ENCODE data around the gene VCP.

VCP gene

GRCh38 chr9:35072461-35073278 lies at the start of gene VCP:
Gene VCP (minus strand): TSS chr9:35072625. CDS start chr9:35072353, 272 bp downstream.
- in situ Hi-C loops (cut with HindIII; ENCODE audit: low pct_ligation_motif_present, low sequenced_read_pairs) = no loop called here

GRCh38 chr9:35116898-35117551 lies 44.6 kb upstream of the VCP start:
- Histone ChIP-seq H3K27ac (no peak overlapping the region), H3K36me3 (replicated peaks) (no peaks in the 10 kb centered on the region), H3K4me3 (ENCODE audit: low read depth, low read length) (peak overlapping the region; percentile 94), H3K27me3 (replicated peaks) (no peaks in the 10 kb centered on the region)
- in situ Hi-C loops (cut with HindIII; ENCODE audit: low pct_ligation_motif_present, low sequenced_read_pairs) = no loop called here
- peak; percentile 97 for TF ChIP-seq CTCF (IDR thresholded peaks at IDR 0.05; ENCODE audit: low read depth, low read length, missing control alignments)
- DNase-seq = peak; percentile 90

More at GRCh38 chr9:35072461-35073278, at the start of gene VCP:
- no peak for TF ChIP-seq CTCF (IDR thresholded peaks at IDR 0.05; ENCODE audit: low read depth, low read length, missing control alignments)
- H3K36me3 ChIP-seq (replicated peaks) = peaks cover 11% of the 10 kb centered on the region
- peak; percentile 99 for DNase-seq
- H3K27me3 ChIP-seq (replicated peaks) = no peaks in the 10 kb centered on the region
- H3K27ac ChIP-seq = peak within 1 kb of the TSS; percentile 97
- H3K4me3 ChIP-seq (ENCODE audit: low read depth, low read length) = peak within 1 kb of the TSS; percentile 90

- no peak for TF ChIP-seq CTCF (IDR thresholded peaks at IDR 0.05; ENCODE audit: low read depth, low read length, missing control alignments)
- Histone ChIP-seq H3K27ac (peak overlapping the region; percentile 38), H3K27me3 (replicated peaks) (no peaks in the 10 kb centered on the region), H3K36me3 (replicated peaks) (no peaks in the 10 kb centered on the region), H3K4me3 (ENCODE audit: low read depth, low read length) (peak overlapping the region; percentile 94)
- no peak for DNase-seq
- in situ Hi-C loops (cut with HindIII; ENCODE audit: low pct_ligation_motif_present, low sequenced_read_pairs) = no loop called here
Measured at GRCh38 chr9:35116539-35116897, 44.1 kb upstream of the VCP start.

GRCh38 chr9:35115680-35116538 lies 43.5 kb upstream of the VCP start, which contains the start of gene ATOSB:
Gene ATOSB (minus strand): TSS chr9:35115862. CDS start chr9:35108274, 7,588 bp downstream.
- no peaks in the 10 kb centered on the region for H3K27me3 ChIP-seq (replicated peaks)
- peak; percentile 98 for DNase-seq
- peak within 1 kb of the TSS; percentile 94 for H3K4me3 ChIP-seq (ENCODE audit: low read depth, low read length)
- in situ Hi-C loops (cut with HindIII; ENCODE audit: low pct_ligation_motif_present, low sequenced_read_pairs) = no loop called here
- H3K36me3 ChIP-seq (replicated peaks) = no peaks in the 10 kb centered on the region
- peak within 1 kb of the TSS; percentile 89 for H3K27ac ChIP-seq
- no peak for TF ChIP-seq CTCF (IDR thresholded peaks at IDR 0.05; ENCODE audit: low read depth, low read length, missing control alignments)

- peak overlapping the region; percentile 94 for H3K4me3 ChIP-seq (ENCODE audit: low read depth, low read length)
- peak overlapping the region; percentile 89 for H3K27ac ChIP-seq
- H3K27me3 ChIP-seq (replicated peaks) = no peaks in the 10 kb centered on the region
- no peak for TF ChIP-seq CTCF (IDR thresholded peaks at IDR 0.05; ENCODE audit: low read depth, low read length, missing control alignments)
- in situ Hi-C loops (cut with HindIII; ENCODE audit: low pct_ligation_motif_present, low sequenced_read_pairs) = no loop called here
- DNase-seq = peak; percentile 28
- H3K36me3 ChIP-seq (replicated peaks) = no peaks in the 10 kb centered on the region
Measured at GRCh38 chr9:35114840-35115628, 42.6 kb upstream of the VCP start.
